ENCODE data around the gene PTTG2. TPM values are rescaled to one million over a fixed set of nuclear protein-coding genes. Genes with fewer than 3 reads are reported as not detected.
A peak's percentile ranks its signal among the peaks of the same experiment; 100 is the strongest.
"Not testable (repeated sequence)": the region's sequence is repeated elsewhere in the genome, so short reads cannot be mapped to it uniquely, and the experiment has no call there.

PTTG2 gene
- 1 to 10 TPM in 1 of 4 donors, not detected in 3; 1.3 TPM for total RNA-seq

- WGBS, 2 donors: 90% methylated on average over 5 of the region's 5 CpGs
- no peak for TF ChIP-seq POLR2A (IDR thresholded peaks at IDR 0.05)
- no peak for TF ChIP-seq EP300 (IDR thresholded peaks at IDR 0.05)
- no peak for TF ChIP-seq CTCF (IDR thresholded peaks at IDR 0.05)
Observed at GRCh38 chr4:37960098-37960497, at the start of gene PTTG2. PTTG2 (plus strand) TSS chr4:37960398; CDS start chr4:37960435, 37 bp downstream.

GRCh38 chr4:37914539-37914938, 45.7 kb upstream of the PTTG2 start:
- no peaks in the 10 kb centered on the region for H3K4me1 ChIP-seq
- DNase-seq (ENCODE audit: low spot score in 2 of 2): no peak
- H3K27me3 ChIP-seq: no peaks in the 10 kb centered on the region
- H3K27ac ChIP-seq: no peak overlapping the region
- H3K36me3 ChIP-seq: no peaks in the 10 kb centered on the region
- no peak overlapping the region for H3K4me3 ChIP-seq
- H3K9me3 ChIP-seq: no peaks in the 10 kb centered on the region
- TF ChIP-seq EP300 (IDR thresholded peaks at IDR 0.05): no peak
- no peak for TF ChIP-seq POLR2A (IDR thresholded peaks at IDR 0.05)
- no peak for TF ChIP-seq CTCF (IDR thresholded peaks at IDR 0.05)
- WGBS, 2 donors: 86 to 96% methylated on average over 3 of the region's 3 CpGs

More at GRCh38 chr4:37960098-37960497, at the start of gene PTTG2:
- H3K27ac ChIP-seq: no peak within 1 kb of the TSS
- H3K27me3 ChIP-seq: no peaks in the 10 kb centered on the region
- no peak within 1 kb of the TSS for H3K4me3 ChIP-seq
- no peak for DNase-seq (ENCODE audit: low spot score in 2 of 2)
- H3K4me1 ChIP-seq: no peaks in the 10 kb centered on the region
- no peaks in the 10 kb centered on the region for H3K36me3 ChIP-seq
- no peaks in the 10 kb centered on the region for H3K9me3 ChIP-seq

GRCh38 chr4:37917388-37917787, 42.8 kb upstream of the PTTG2 start:
- Histone ChIP-seq H3K27ac (no peak overlapping the region), H3K4me1 (no peaks in the 10 kb centered on the region)
- WGBS, 2 donors: 83 to 84% methylated on average over 7 of the region's 7 CpGs

GRCh38 chr4:37918653-37919052, 41.5 kb upstream of the PTTG2 start:
- Histone ChIP-seq H3K27me3 (no peaks in the 10 kb centered on the region), H3K4me1 (no peaks in the 10 kb centered on the region), H3K9me3 (no peaks in the 10 kb centered on the region), H3K27ac (no peak overlapping the region), H3K36me3 (no peaks in the 10 kb centered on the region), H3K4me3 (no peak overlapping the region)
- WGBS, 2 donors: 79 to 81% methylated on average over 3 of the region's 3 CpGs
- TF ChIP-seq EP300 (IDR thresholded peaks at IDR 0.05) (no peak), CTCF (IDR thresholded peaks at IDR 0.05) (no peak), POLR2A (IDR thresholded peaks at IDR 0.05) (no peak)
- DNase-seq (ENCODE audit: low spot score in 2 of 2): no peak

More at GRCh38 chr4:37917388-37917787, 42.8 kb upstream of the PTTG2 start:
- DNase-seq (ENCODE audit: low spot score in 2 of 2): no peak
- Histone ChIP-seq H3K9me3 (no peaks in the 10 kb centered on the region), H3K4me3 (no peak overlapping the region), H3K27me3 (no peaks in the 10 kb centered on the region), H3K36me3 (no peaks in the 10 kb centered on the region)
- no peak for TF ChIP-seq CTCF (IDR thresholded peaks at IDR 0.05)
- TF ChIP-seq POLR2A (IDR thresholded peaks at IDR 0.05): no peak
- TF ChIP-seq EP300 (IDR thresholded peaks at IDR 0.05): no peak

- Histone ChIP-seq H3K36me3 (no peaks in the 10 kb centered on the region), H3K27ac (no peak overlapping the region), H3K4me3 (no peak overlapping the region), H3K9me3 (no peaks in the 10 kb centered on the region), H3K4me1 (no peaks in the 10 kb centered on the region), H3K27me3 (no peaks in the 10 kb centered on the region)
- TF ChIP-seq CTCF (IDR thresholded peaks at IDR 0.05) (no peak), EP300 (IDR thresholded peaks at IDR 0.05) (no peak), POLR2A (IDR thresholded peaks at IDR 0.05) (no peak)
- 51 to 57% methylated on average over 4 of the region's 4 CpGs for WGBS, 2 donors
- DNase-seq (ENCODE audit: low spot score in 2 of 2): peak in 1 of 2 donors; percentile 9
Observed at GRCh38 chr4:37922328-37922727, 37.9 kb upstream of the PTTG2 start.

GRCh38 chr4:37923089-37923488, 37.1 kb upstream of the PTTG2 start:
- not testable (repeated sequence) for DNase-seq (ENCODE audit: low spot score in 2 of 2); H3K9me3 ChIP-seq; H3K27me3 ChIP-seq; H3K36me3 ChIP-seq; H3K4me1 ChIP-seq; H3K27ac ChIP-seq; H3K4me3 ChIP-seq

Measured in tibial nerve (tissue), 4 donors.